Measurements from ENCODE around the gene MYO5C.

- TF ChIP-seq, protein P1, sequence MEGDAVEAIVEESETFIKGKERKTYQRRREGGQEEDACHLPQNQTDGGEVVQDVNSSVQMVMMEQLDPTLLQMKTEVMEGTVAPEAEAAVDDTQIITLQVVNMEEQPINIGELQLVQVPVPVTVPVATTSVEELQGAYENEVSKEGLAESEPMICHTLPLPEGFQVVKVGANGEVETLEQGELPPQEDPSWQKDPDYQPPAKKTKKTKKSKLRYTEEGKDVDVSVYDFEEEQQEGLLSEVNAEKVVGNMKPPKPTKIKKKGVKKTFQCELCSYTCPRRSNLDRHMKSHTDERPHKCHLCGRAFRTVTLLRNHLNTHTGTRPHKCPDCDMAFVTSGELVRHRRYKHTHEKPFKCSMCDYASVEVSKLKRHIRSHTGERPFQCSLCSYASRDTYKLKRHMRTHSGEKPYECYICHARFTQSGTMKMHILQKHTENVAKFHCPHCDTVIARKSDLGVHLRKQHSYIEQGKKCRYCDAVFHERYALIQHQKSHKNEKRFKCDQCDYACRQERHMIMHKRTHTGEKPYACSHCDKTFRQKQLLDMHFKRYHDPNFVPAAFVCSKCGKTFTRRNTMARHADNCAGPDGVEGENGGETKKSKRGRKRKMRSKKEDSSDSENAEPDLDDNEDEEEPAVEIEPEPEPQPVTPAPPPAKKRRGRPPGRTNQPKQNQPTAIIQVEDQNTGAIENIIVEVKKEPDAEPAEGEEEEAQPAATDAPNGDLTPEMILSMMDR (conservative IDR thresholded peaks at IDR 0.05; ENCODE audit: low read depth, low read length) = no peak
- TF ChIP-seq EZH2 (IDR thresholded peaks at IDR 0.05; ENCODE audit: borderline replicate concordance, low read depth, low read length, poor library complexity, severe bottlenecking) = no peak
Observed at GRCh38 chr15:52162260-52162659, 133.3 kb downstream of the MYO5C start.

Data from A673 (cell line).